ENCODE data around the gene GLP2R. TPM values are rescaled to one million over a fixed set of nuclear protein-coding genes. Genes with fewer than 3 reads are reported as not detected.

Gene GLP2R
- polyA plus RNA-seq, 1 of the 3 experiments (the other 2 are of a cell fraction): not detected

- CTCF ChIA-PET: interaction anchor here (0.5 to 6.0 kb wide), 26 partner anchors 9 to 692 kb away, joined by 3 to 67 read pairs (median 4); no protein-coding TSS in a partner anchor
- WGBS (ENCODE audit: low lambda C conversion rate): 12% methylated on average over 6 of the region's 6 CpGs
- Histone ChIP-seq H2AFZ (ENCODE audit: low read depth) (no peak overlapping the region), H3K9ac (no peak overlapping the region), H3K27ac (ENCODE audit: low read depth in 2 of 2, low read length in 1 of 2) (no peak overlapping the region), H3K4me3 (ENCODE audit: low read depth in 2 of 2, low read length in 1 of 2) (peak overlapping the region in 1 of 2 experiments; percentile 31; a peak in 1 of 4 replicates), H3K27me3 (ENCODE audit: insufficient read depth) (peaks cover 16% of the 10 kb centered on the region; the same call in 1 of the 2 replicates), H3F3A (replicated peaks; ENCODE audit: insufficient read depth) (no peaks in the 10 kb centered on the region), H3K4me2 (no peak overlapping the region), H3K79me2 (ENCODE audit: insufficient read depth) (no peaks in the 10 kb centered on the region), H3K9me2 (no peaks in the 10 kb centered on the region), H3K4me1 (ENCODE audit: control insufficient read depth in 1 of 2, insufficient read depth in 2 of 2, low read depth in 1 of 2, low read length in 1 of 2) (no peaks in the 10 kb centered on the region), H3K36me3 (replicated peaks in 1 of 2; ENCODE audit: control insufficient read depth in 1 of 2, insufficient read depth in 2 of 2, low read length in 1 of 2) (no peaks in the 10 kb centered on the region), H4K20me1 (ENCODE audit: insufficient read depth) (no peaks in the 10 kb centered on the region), H3K9me3 (no peaks in the 10 kb centered on the region)
- TF ChIP-seq FOXM1 (IDR thresholded peaks at IDR 0.05; ENCODE audit: low read depth): no peak
- TF ChIP-seq CTCF (IDR thresholded peaks at IDR 0.05): peak; percentile 82
- peak; percentile 63 for TF ChIP-seq SMC3 (IDR thresholded peaks at IDR 0.05; ENCODE audit: low read depth, low read length)
- TF ChIP-seq CHD2 (IDR thresholded peaks at IDR 0.05; ENCODE audit: low read length, partially characterized antibody): peak; percentile 9
- TF ChIP-seq RAD21 (IDR thresholded peaks at IDR 0.05; ENCODE audit: low read length): peak; percentile 87
- peak; percentile 61 for DNase-seq
- POLR2A ChIA-PET: no interaction called here
Measured at GRCh38 chr17:9924735-9925191, 99.0 kb downstream of the GLP2R start.

GRCh38 chr17:9925457-9925856, 99.7 kb downstream of the GLP2R start:
- Histone ChIP-seq H3K27ac (ENCODE audit: low read depth in 2 of 2, low read length in 1 of 2) (no peak overlapping the region), H3K4me3 (ENCODE audit: low read depth in 2 of 2, low read length in 1 of 2) (no peak overlapping the region), H4K20me1 (ENCODE audit: insufficient read depth) (no peaks in the 10 kb centered on the region), H3K36me3 (replicated peaks in 1 of 2; ENCODE audit: control insufficient read depth in 1 of 2, insufficient read depth in 2 of 2, low read length in 1 of 2) (no peaks in the 10 kb centered on the region), H3K4me1 (ENCODE audit: control insufficient read depth in 1 of 2, insufficient read depth in 2 of 2, low read depth in 1 of 2, low read length in 1 of 2) (no peaks in the 10 kb centered on the region), H3K9me2 (no peaks in the 10 kb centered on the region), H3F3A (replicated peaks; ENCODE audit: insufficient read depth) (no peaks in the 10 kb centered on the region), H3K9me3 (no peaks in the 10 kb centered on the region), H2AFZ (ENCODE audit: low read depth) (no peak overlapping the region), H3K4me2 (no peak overlapping the region), H3K79me2 (ENCODE audit: insufficient read depth) (no peaks in the 10 kb centered on the region), H3K9ac (no peak overlapping the region), H3K27me3 (ENCODE audit: insufficient read depth) (peaks cover 23% of the 10 kb centered on the region; the same call in 1 of the 2 replicates)
- 47% methylated on average over 11 of the region's 11 CpGs for WGBS (ENCODE audit: low lambda C conversion rate)
- POLR2A ChIA-PET: no interaction called here
- DNase-seq: no peak
- TF ChIP-seq REST (IDR thresholded peaks at IDR 0.05; ENCODE audit: low read depth, low read length) (no peak), SIN3A (IDR thresholded peaks at IDR 0.05; ENCODE audit: borderline replicate concordance, low read depth, low read length) (no peak), RXRA (IDR thresholded peaks at IDR 0.05; ENCODE audit: borderline replicate concordance, low read depth) (no peak), TEAD4 (IDR thresholded peaks at IDR 0.05; ENCODE audit: borderline replicate concordance, insufficient read depth) (no peak), FOSL2 (IDR thresholded peaks at IDR 0.05; ENCODE audit: borderline replicate concordance, low read depth) (no peak), IRF3 (IDR thresholded peaks at IDR 0.05; ENCODE audit: low read depth, low read length) (no peak), GATA2 (CRISPR knock-in tag; IDR thresholded peaks at IDR 0.05) (no peak), USF2 (IDR thresholded peaks at IDR 0.05; ENCODE audit: borderline replicate concordance, low read depth, low read length) (no peak)
- CTCF ChIA-PET: interaction anchor here (0.5 to 6.0 kb wide), 16 partner anchors 10 to 691 kb away, joined by 3 to 67 read pairs (median 4); no protein-coding TSS in a partner anchor
